Body of pancreas (tissue), 4 donors: ENCODE data around the gene MZF1. TPM values are rescaled to one million over a fixed set of nuclear protein-coding genes. Genes with fewer than 3 reads are reported as not detected.

ENCODE experiments used
- ATAC-seq: fragments of 150-250 bp; one replicate; pipeline ENCODE4 v1.9.1; 2016
- DNase-seq, 4 donors: peaks; one replicate each; pipeline ENCODE4 v3.0.0-alpha.2; 2019
- H3K27ac ChIP-seq, 4 donors: fragments of 200-600 bp; sonication (generic); 1 replicate in 3 of 4; 2 replicates in 1 of 4; pipeline versions ENCODE4 v1.5.1 to v1.6.1; 2016 to 2019; ENCODE audit warnings: mild to moderate bottlenecking in 1 of 4, mixed read lengths in 1 of 4, moderate library complexity in 1 of 4
- H3K27me3 ChIP-seq, 2 donors: fragments of 200-600 bp; sonication (generic); one replicate each; pipeline ENCODE4 v1.6.0; 2016; ENCODE audit warnings: mild to moderate bottlenecking in 1 of 2
- H3K36me3 ChIP-seq, 2 donors: fragments of 200-600 bp; sonication (generic); replicated peaks in 1 of 2; 2 replicates each; pipeline ENCODE4 v1.5.1; 2016; ENCODE audit warnings: low read depth in 2 of 2; ENCODE audit not compliant: insufficient read depth in 1 of 2
- H3K4me1 ChIP-seq: fragments of 200-600 bp; sonication (generic); one replicate; pipeline ENCODE4 v1.6.0; 2016
- H3K4me3 ChIP-seq, 2 donors: fragments of 200-600 bp; sonication (generic); 1 replicate in 1 of 2; 2 replicates in 1 of 2; pipeline ENCODE4 v1.5.1; 2016 to 2019
- H3K9me3 ChIP-seq, 3 donors: fragments of 200-600 bp; sonication (generic); 1 replicate in 2 of 3; 2 replicates in 1 of 3; pipeline ENCODE4 v1.5.1; 2016
- CTCF ChIP-seq, 7 experiments: fragments of 450-650 bp in 4 of 7; fragments of 200-600 bp in 3 of 7; sonication (generic) in 3 of 7; IDR thresholded peaks; one replicate each; pipeline ENCODE4 v1.5.1; 2016 to 2019; ENCODE audit warnings: antibody characterized with exemption in 7 of 7
- POLR2A ChIP-seq, 3 donors: fragments of 450-650 bp; IDR thresholded peaks; one replicate each; pipeline ENCODE4 v1.6.1; 2016; ENCODE audit warnings: antibody characterized with exemption in 3 of 3, mild to moderate bottlenecking in 2 of 3
- WGBS, 2 donors: methylation state at CpG; one replicate each; pipeline ENCODE4 v1.1.5; 2017; 5-methylcytosine and 5-hydroxymethylcytosine counted together
- intact Hi-C: fragments of 100-400 bp; cut with DNase I; formaldehyde crosslinking; loops from one replicate; pipeline ENCODE4 v1.15.1; 2023
- total RNA-seq, 2 donors: library from RNA; depleted of rRNA; stranded (reverse); fragments of >200 nt; gene quantifications; one replicate each; pipeline ENCODE4 v1.1.0, GENCODE V29; 2016

The MZF1 gene
- total RNA-seq, 2 donors from 2014 or later = 31.4 to 59.3 TPM

DNA sequence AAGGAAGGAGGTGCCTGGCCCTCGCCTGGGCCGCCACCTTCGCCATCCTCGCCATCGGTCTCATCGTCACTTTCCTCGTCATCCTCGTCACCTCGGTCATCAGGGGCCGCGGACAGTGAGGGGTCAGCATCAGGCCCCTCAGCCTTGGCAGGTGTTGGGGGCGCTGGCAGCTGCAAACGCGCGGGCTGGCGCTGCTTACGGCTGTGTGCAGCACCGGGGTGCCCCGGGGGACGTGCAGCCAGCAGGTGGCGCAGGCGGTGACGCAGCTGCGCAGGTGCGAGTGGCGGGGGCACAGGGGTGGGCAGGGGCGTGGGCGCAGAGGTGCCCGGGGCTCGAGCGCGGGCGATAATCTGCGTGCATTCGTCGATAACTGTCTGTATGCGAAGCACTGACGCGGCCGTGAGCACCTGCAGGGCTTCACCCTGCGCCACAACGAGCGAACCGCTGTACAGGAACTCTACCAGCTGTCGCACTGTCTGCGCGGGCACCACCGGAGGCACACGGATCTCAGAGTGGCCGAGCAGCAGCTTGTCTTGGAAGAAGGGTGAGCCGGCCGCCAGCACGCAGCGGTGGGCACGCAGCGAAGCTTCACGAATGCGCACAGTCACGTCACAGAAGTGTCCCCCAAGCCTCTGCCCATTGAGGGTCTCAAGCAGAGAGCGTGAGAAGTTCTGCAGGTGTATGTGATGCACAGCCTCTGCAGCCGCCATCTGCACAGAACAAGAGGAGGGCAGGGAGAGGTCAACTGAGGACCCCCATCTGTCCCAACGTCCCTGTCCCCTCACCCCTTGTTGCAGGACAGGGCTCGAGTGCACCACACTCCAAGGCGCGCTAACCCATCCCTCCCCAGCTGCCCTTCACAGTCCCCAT lies 55.9 kb downstream of the MZF1 start:
- WGBS, 2 donors = 87 to 89% methylated on average over 49 to 65 of the region's 65 CpGs

DNA sequence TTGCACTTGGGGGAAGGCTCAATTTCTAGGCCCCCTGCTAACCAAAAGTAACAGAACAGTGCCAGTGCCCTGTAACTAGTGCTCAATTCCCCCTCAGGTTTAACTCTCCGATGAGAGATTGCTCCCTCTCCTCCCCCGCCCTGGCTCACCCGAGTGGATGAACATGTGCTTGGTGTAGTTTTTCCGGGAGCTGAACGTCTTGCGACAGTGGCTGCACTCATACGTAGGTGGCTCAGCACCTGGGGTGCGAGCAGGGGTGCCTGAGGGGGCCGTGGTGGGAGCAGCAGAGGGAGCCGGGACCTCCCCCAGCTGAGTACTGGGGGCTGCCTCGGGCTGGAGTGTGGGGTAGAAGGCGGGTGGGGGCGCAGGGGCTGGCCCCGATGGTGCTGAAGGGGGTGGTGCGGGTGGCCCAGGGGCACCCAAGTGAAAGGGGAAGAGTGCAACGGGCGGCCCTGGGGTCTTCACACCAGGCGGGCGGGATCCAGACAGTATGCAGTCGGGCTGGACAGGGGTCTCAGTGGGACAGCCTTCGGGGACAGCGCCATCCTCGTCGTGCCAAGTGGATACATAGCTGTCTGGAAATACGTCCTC lies 56.8 kb downstream of the MZF1 start:
- intact Hi-C loops = no loop called here
- Histone ChIP-seq H3K27ac (no peak overlapping the region), H3K36me3 (peaks cover 0 to 7% of the 10 kb centered on the region in 2 donors), H3K9me3 (no peaks in the 10 kb centered on the region), H3K27me3 (no peaks in the 10 kb centered on the region), H3K4me3 (no peak overlapping the region), H3K4me1 (peaks cover 59% of the 10 kb centered on the region)
- DNase-seq = no peak
- 86 to 88% methylated on average over 17 to 20 of the region's 25 CpGs for WGBS, 2 donors
- no peak for TF ChIP-seq CTCF (IDR thresholded peaks at IDR 0.05)
- no peak for TF ChIP-seq POLR2A (IDR thresholded peaks at IDR 0.05)
- no peak for ATAC-seq

More for the DNA sequence above, 55.9 kb downstream of the MZF1 start:
- Histone ChIP-seq H3K4me1 (peaks cover 54% of the 10 kb centered on the region), H3K36me3 (peaks cover 0 to 7% of the 10 kb centered on the region in 2 donors), H3K4me3 (no peak overlapping the region), H3K27ac (no peak overlapping the region), H3K27me3 (no peaks in the 10 kb centered on the region), H3K9me3 (no peaks in the 10 kb centered on the region)
- ATAC-seq (no peak), DNase-seq (no peak)
- TF ChIP-seq POLR2A (IDR thresholded peaks at IDR 0.05) = no peak
- TF ChIP-seq CTCF (IDR thresholded peaks at IDR 0.05) = no peak
- intact Hi-C loops = no loop called here

- TF ChIP-seq CTCF (IDR thresholded peaks at IDR 0.05) (no peak), POLR2A (IDR thresholded peaks at IDR 0.05) (no peak)
- peaks cover 0 to 7% of the 10 kb centered on the region in 2 donors for H3K36me3 ChIP-seq
- intact Hi-C loops = no loop called here
- no peaks in the 10 kb centered on the region for H3K9me3 ChIP-seq
- H3K4me3 ChIP-seq = no peak overlapping the region
- no peak for ATAC-seq
- no peak overlapping the region for H3K27ac ChIP-seq
- no peak for DNase-seq
- WGBS, 2 donors = 83 to 96% methylated on average over 2 of the region's 2 CpGs
- H3K27me3 ChIP-seq = no peaks in the 10 kb centered on the region
- H3K4me1 ChIP-seq = peaks cover 54% of the 10 kb centered on the region
Observed at GRCh38 chr19:58515259-58515658, 57.9 kb downstream of the MZF1 start.

- WGBS, 2 donors = 46 to 70% methylated on average over 2 to 3 of the region's 3 CpGs
- no peaks in the 10 kb centered on the region for H3K27me3 ChIP-seq
- peaks cover 52% of the 10 kb centered on the region for H3K4me1 ChIP-seq
- no peak for ATAC-seq
- intact Hi-C loops = no loop called here
- H3K27ac ChIP-seq = peak overlapping the region in 2 of 4 donors; percentile 32 to 54
- TF ChIP-seq POLR2A (IDR thresholded peaks at IDR 0.05) = no peak
- no peak for TF ChIP-seq CTCF (IDR thresholded peaks at IDR 0.05)
- H3K9me3 ChIP-seq = no peaks in the 10 kb centered on the region
- H3K4me3 ChIP-seq = peak overlapping the region in 1 of 2 donors; percentile 2
- H3K36me3 ChIP-seq = peaks cover 0 to 7% of the 10 kb centered on the region in 2 donors
- no peak for DNase-seq
Observed at GRCh38 chr19:58514564-58515022, 58.5 kb downstream of the MZF1 start.
